NB4 (cell line): ENCODE measurements around the gene TGFBR3.
A peak's percentile ranks its signal among the peaks of the same experiment; 100 is the strongest.

Experiments used
- DNase-seq: peaks from one replicate; pipeline ENCODE4 v3.0.0; 2010; ENCODE audit warnings: low read depth
- H3K4me3 ChIP-seq: one replicate; pipeline ENCODE4 v1.5.1; 2011; ENCODE audit warnings: mild to moderate bottlenecking, low read depth, low read length, moderate library complexity
- CTCF ChIP-seq: IDR thresholded peaks from one replicate; pipeline ENCODE4 v1.5.1; 2012; ENCODE audit warnings: low read depth, low read length
- MAX ChIP-seq: IDR thresholded peaks from 2 replicates; pipeline ENCODE4 v1.6.1; 2011; ENCODE audit warnings: low read depth, low read length
- MYC ChIP-seq: IDR thresholded peaks from 2 replicates; pipeline ENCODE4 v1.6.1; 2011; ENCODE audit warnings: low read depth, low read length
- POLR2A ChIP-seq: IDR thresholded peaks from 2 replicates; pipeline ENCODE4 v1.6.1; 2011; ENCODE audit warnings: mild to moderate bottlenecking; ENCODE audit not compliant: insufficient read length; ENCODE audit errors: extremely low read depth

The TGFBR3 gene

GRCh38 chr1:91874167-91874566 lies 11.8 kb downstream of the TGFBR3 start:
- DNase-seq: no peak
- no peak overlapping the region for H3K4me3 ChIP-seq
- no peak for TF ChIP-seq CTCF
- no peak for TF ChIP-seq POLR2A
- no peak for TF ChIP-seq MAX
- TF ChIP-seq MYC: no peak

GRCh38 chr1:91872559-91873081 lies 13.3 kb downstream of the TGFBR3 start:
- TF ChIP-seq MAX: no peak
- no peak overlapping the region for H3K4me3 ChIP-seq
- DNase-seq: peak; percentile 7

GRCh38 chr1:91872000-91872399 lies 14.0 kb downstream of the TGFBR3 start:
- no peak for DNase-seq
- TF ChIP-seq POLR2A (no peak), MAX (no peak), MYC (no peak), CTCF (no peak)
- H3K4me3 ChIP-seq: no peak overlapping the region

- TF ChIP-seq CTCF (no peak), MYC (no peak), POLR2A (no peak), MAX (no peak)
- H3K4me3 ChIP-seq: no peak overlapping the region
- DNase-seq: no peak
These were observed 15.6 kb downstream of the TGFBR3 start for GRCh38 chr1:91870322-91870721.

GRCh38 chr1:91866425-91866824 lies 19.5 kb downstream of the TGFBR3 start:
- no peak overlapping the region for H3K4me3 ChIP-seq
- TF ChIP-seq POLR2A (no peak), MAX (no peak), CTCF (no peak), MYC (no peak)
- DNase-seq: no peak

- DNase-seq: peak; percentile 26
- no peak overlapping the region for H3K4me3 ChIP-seq
- TF ChIP-seq CTCF: no peak
- no peak for TF ChIP-seq MYC
- no peak for TF ChIP-seq POLR2A
- no peak for TF ChIP-seq MAX
These were observed 21.8 kb downstream of the TGFBR3 start for GRCh38 chr1:91864017-91864700.
